ENCODE results near the gene KRT82.

KRT82 gene

DNA sequence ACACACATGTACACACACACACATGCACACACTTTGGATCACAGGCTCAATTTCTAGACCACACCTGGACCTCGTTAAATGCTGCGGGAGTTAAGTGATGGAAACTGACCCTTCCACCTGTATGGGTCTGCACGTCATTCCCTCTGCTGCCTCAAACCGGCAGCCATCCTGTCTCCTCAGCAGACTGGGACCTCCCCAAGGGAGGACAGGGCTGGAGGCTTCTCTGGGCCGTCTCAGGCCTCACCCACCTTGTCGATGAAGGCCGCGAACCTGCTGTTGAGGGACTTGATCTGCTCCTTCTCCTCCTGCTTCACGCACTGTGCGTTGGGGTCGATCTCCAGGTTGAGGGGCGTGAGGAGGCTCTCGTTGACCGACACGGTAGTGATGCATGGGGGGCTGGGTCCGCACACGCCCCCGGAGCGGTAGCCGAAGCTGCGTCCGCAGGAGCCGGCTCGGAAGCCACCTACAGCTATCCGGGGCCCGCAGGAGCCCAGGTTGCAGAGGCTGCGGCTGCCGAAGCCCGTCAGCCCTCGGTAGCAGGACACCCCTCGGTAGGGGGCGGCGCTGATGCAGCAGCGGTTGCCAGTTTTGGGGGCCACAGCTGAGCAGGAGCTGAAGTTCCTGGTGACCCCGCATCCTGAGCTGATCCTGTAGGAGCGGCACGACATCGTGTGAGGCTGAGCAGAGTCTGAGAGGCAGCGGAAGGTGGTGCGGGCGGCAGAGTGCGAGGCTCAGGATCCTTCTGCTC is 39.2 kb downstream of the KRT82 start, which contains the start of gene KRT85:
TSS of gene KRT85 (minus strand) at position 744 of the 748 bp plus-strand sequence. CDS start at position 668, 76 bp downstream.
- Histone ChIP-seq H3K27ac (ENCODE audit: low read depth, low read length) (no peak within 1 kb of the TSS), H3K36me3 (ENCODE audit: control insufficient read depth, insufficient read depth, low read length) (no peaks in the 10 kb centered on the region), H3K27me3 (ENCODE audit: control insufficient read depth, insufficient read depth, low read length) (no peaks in the 10 kb centered on the region; the same call in 1 of the 2 replicates), H3K9ac (ENCODE audit: low read depth, low read length) (no peak within 1 kb of the TSS), H3K4me1 (ENCODE audit: control insufficient read depth, insufficient read depth, low read length) (no peaks in the 10 kb centered on the region), H3K9me3 (ENCODE audit: control insufficient read depth, insufficient read depth, low read length) (no peaks in the 10 kb centered on the region), H3K4me3 (ENCODE audit: low read depth, low read length) (no peak within 1 kb of the TSS)

GRCh38 chr12:52364901-52365489 is 41.1 kb downstream of the KRT82 start:
- Histone ChIP-seq H3K4me3 (ENCODE audit: low read depth, low read length) (no peak overlapping the region), H3K4me1 (ENCODE audit: control insufficient read depth, insufficient read depth, low read length) (no peaks in the 10 kb centered on the region), H3K36me3 (ENCODE audit: control insufficient read depth, insufficient read depth, low read length) (no peaks in the 10 kb centered on the region), H3K27me3 (ENCODE audit: control insufficient read depth, insufficient read depth, low read length) (no peaks in the 10 kb centered on the region; the same call in 1 of the 2 replicates), H3K9me3 (ENCODE audit: control insufficient read depth, insufficient read depth, low read length) (no peaks in the 10 kb centered on the region), H3K9ac (ENCODE audit: low read depth, low read length) (no peak overlapping the region), H3K27ac (ENCODE audit: low read depth, low read length) (no peak overlapping the region)

DNA sequence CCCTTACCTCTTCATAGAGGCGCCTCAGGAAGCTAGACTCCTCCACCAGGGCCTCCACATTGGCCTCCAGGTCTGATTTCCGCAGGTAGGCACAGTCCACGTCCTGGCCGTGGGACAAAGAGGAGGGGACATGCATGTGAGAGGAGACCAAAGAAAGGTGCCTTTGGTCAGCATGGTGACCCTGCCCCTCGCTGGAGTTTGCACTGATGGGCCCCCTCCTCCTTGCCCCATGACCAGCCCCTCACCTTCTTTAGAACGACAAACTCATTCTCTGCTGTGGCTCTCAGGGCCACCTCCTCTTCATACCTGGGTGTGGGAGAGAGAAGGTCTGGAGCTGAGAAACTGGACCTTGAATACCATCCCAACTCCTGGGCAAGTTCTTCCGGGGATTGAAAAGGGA is 42.1 kb downstream of the KRT82 start:
- no peak overlapping the region for H3K4me3 ChIP-seq (ENCODE audit: low read depth, low read length)
- no peak overlapping the region for H3K9ac ChIP-seq (ENCODE audit: low read depth, low read length)
- H3K27ac ChIP-seq (ENCODE audit: low read depth, low read length), result no peak overlapping the region
- H3K4me1 ChIP-seq (ENCODE audit: control insufficient read depth, insufficient read depth, low read length), result no peaks in the 10 kb centered on the region
- H3K27me3 ChIP-seq (ENCODE audit: control insufficient read depth, insufficient read depth, low read length), result no peaks in the 10 kb centered on the region; the same call in 1 of the 2 replicates
- H3K36me3 ChIP-seq (ENCODE audit: control insufficient read depth, insufficient read depth, low read length), result no peaks in the 10 kb centered on the region
- no peaks in the 10 kb centered on the region for H3K9me3 ChIP-seq (ENCODE audit: control insufficient read depth, insufficient read depth, low read length)

- Histone ChIP-seq H3K9ac (ENCODE audit: low read depth, low read length) (no peak overlapping the region), H3K27ac (ENCODE audit: low read depth, low read length) (no peak overlapping the region), H3K27me3 (ENCODE audit: control insufficient read depth, insufficient read depth, low read length) (no peaks in the 10 kb centered on the region; the same call in 1 of the 2 replicates)
Measured at GRCh38 chr12:52363111-52363679, 42.9 kb downstream of the KRT82 start.

DNA sequence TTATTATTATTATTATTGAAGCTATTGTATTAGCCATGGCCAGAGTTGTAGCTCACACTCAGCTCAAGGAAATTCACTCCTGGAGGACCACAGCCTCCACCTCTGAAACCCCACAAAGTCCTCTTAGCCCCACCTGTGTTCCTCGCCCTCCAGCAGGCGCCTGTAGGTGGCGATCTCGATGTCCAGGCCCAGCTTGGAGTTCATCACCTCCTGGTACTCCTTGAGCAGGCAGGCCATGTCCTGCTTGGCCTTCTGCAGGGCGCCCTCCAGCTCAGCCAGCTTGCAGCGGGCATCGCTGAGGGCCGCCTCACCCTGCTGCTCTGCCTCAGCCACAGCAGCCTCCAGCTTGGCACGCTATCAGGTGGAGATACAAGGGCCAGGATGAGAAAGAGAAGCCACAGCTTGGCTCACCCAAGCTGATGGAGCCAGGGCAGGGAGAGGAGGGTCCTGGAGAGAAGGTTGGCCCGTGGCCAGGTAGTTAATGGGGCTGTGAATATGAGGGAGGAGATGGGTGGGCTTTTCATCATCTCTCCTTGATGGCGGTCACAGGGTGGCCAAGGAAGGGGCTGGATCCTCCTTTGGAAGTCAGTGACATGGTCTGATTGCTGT is 43.9 kb downstream of the KRT82 start:
- Histone ChIP-seq H3K27me3 (ENCODE audit: control insufficient read depth, insufficient read depth, low read length) (no peaks in the 10 kb centered on the region; the same call in 1 of the 2 replicates), H3K4me1 (ENCODE audit: control insufficient read depth, insufficient read depth, low read length) (no peaks in the 10 kb centered on the region), H3K27ac (ENCODE audit: low read depth, low read length) (no peak overlapping the region), H3K4me3 (ENCODE audit: low read depth, low read length) (no peak overlapping the region), H3K9ac (ENCODE audit: low read depth, low read length) (no peak overlapping the region), H3K9me3 (ENCODE audit: control insufficient read depth, insufficient read depth, low read length) (no peaks in the 10 kb centered on the region), H3K36me3 (ENCODE audit: control insufficient read depth, insufficient read depth, low read length) (no peaks in the 10 kb centered on the region)

More at GRCh38 chr12:52363111-52363679, 42.9 kb downstream of the KRT82 start:
- no peak overlapping the region for H3K4me3 ChIP-seq (ENCODE audit: low read depth, low read length)
- H3K36me3 ChIP-seq (ENCODE audit: control insufficient read depth, insufficient read depth, low read length), result no peaks in the 10 kb centered on the region
- H3K4me1 ChIP-seq (ENCODE audit: control insufficient read depth, insufficient read depth, low read length), result no peaks in the 10 kb centered on the region
- no peaks in the 10 kb centered on the region for H3K9me3 ChIP-seq (ENCODE audit: control insufficient read depth, insufficient read depth, low read length)

GRCh38 chr12:52361553-52361952 is 44.6 kb downstream of the KRT82 start:
- Histone ChIP-seq H3K4me3 (ENCODE audit: low read depth, low read length) (no peak overlapping the region), H3K9me3 (ENCODE audit: control insufficient read depth, insufficient read depth, low read length) (no peaks in the 10 kb centered on the region), H3K4me1 (ENCODE audit: control insufficient read depth, insufficient read depth, low read length) (no peaks in the 10 kb centered on the region), H3K9ac (ENCODE audit: low read depth, low read length) (no peak overlapping the region), H3K27ac (ENCODE audit: low read depth, low read length) (no peak overlapping the region), H3K27me3 (ENCODE audit: control insufficient read depth, insufficient read depth, low read length) (no peaks in the 10 kb centered on the region; the same call in 1 of the 2 replicates), H3K36me3 (ENCODE audit: control insufficient read depth, insufficient read depth, low read length) (no peaks in the 10 kb centered on the region)

DNA sequence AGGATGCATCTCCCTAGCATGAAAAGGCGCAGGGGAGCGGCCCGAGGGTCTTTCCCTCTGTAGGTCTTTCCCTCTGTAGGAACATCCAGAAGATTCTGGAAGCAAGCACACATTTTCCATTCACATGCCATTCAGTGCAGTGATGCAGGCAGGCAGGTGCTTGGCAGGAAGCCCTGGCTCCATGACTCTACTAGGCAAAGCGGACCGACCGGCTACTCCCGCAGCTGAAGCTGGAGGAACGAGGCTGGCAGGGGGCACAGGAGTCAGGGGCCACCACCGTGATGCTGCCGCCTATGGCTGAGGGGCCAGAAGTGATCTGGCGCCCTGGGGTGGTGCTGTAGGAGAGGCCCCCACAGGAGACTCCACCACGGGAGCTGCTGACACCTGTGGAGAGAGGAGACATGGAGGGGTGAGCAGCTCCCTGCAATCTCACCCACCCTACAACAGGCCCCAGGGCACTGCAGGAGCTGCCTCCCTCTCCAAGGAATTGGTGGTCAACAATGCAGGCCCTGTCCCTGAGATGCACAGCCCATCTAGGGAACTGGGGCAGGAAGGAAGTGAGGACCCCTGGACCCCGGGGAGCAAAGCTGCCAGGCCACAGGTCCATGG is 45.4 kb downstream of the KRT82 start:
- H3K9me3 ChIP-seq (ENCODE audit: control insufficient read depth, insufficient read depth, low read length), result no peaks in the 10 kb centered on the region
- H3K9ac ChIP-seq (ENCODE audit: low read depth, low read length), result no peak overlapping the region
- no peaks in the 10 kb centered on the region; the same call in 1 of the 2 replicates for H3K27me3 ChIP-seq (ENCODE audit: control insufficient read depth, insufficient read depth, low read length)
- no peak overlapping the region for H3K27ac ChIP-seq (ENCODE audit: low read depth, low read length)
- no peaks in the 10 kb centered on the region for H3K4me1 ChIP-seq (ENCODE audit: control insufficient read depth, insufficient read depth, low read length)
- no peaks in the 10 kb centered on the region for H3K36me3 ChIP-seq (ENCODE audit: control insufficient read depth, insufficient read depth, low read length)
- no peak overlapping the region for H3K4me3 ChIP-seq (ENCODE audit: low read depth, low read length)

GRCh38 chr12:52360106-52360662 is 46.0 kb downstream of the KRT82 start:
- Histone ChIP-seq H3K27me3 (ENCODE audit: control insufficient read depth, insufficient read depth, low read length) (no peaks in the 10 kb centered on the region; the same call in 1 of the 2 replicates), H3K27ac (ENCODE audit: low read depth, low read length) (no peak overlapping the region), H3K4me3 (ENCODE audit: low read depth, low read length) (no peak overlapping the region), H3K9me3 (ENCODE audit: control insufficient read depth, insufficient read depth, low read length) (no peaks in the 10 kb centered on the region), H3K36me3 (ENCODE audit: control insufficient read depth, insufficient read depth, low read length) (no peaks in the 10 kb centered on the region), H3K4me1 (ENCODE audit: control insufficient read depth, insufficient read depth, low read length) (no peaks in the 10 kb centered on the region), H3K9ac (ENCODE audit: low read depth, low read length) (no peak overlapping the region)

DNA sequence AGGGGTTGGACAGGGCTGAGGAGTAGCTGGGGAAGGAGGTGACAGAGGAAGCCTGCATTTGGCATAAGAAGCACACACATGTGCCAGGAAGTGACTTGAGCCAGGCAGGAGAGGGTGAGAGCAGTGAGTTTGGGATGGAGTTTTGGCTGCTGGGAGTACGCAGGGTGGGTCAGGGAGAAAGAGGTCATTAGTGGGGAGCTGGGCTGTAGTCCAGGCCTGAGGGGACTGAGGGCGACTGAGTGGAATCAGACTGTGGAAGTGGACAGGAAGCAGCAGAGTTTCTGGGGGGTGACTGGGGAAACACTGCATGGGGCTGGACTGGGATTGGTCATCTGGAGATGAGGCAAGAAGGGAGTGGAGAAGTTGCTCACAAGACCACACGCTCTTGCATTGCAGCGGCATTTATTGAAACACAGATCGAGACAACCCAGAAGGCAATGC is 46.5 kb downstream of the KRT82 start:
- Histone ChIP-seq H3K27me3 (ENCODE audit: control insufficient read depth, insufficient read depth, low read length) (no peaks in the 10 kb centered on the region), H3K4me1 (ENCODE audit: control insufficient read depth, insufficient read depth, low read length) (no peaks in the 10 kb centered on the region), H3K27ac (ENCODE audit: low read depth, low read length) (no peak overlapping the region), H3K36me3 (ENCODE audit: control insufficient read depth, insufficient read depth, low read length) (no peaks in the 10 kb centered on the region), H3K9me3 (ENCODE audit: control insufficient read depth, insufficient read depth, low read length) (no peaks in the 10 kb centered on the region), H3K9ac (ENCODE audit: low read depth, low read length) (no peak overlapping the region), H3K4me3 (ENCODE audit: low read depth, low read length) (no peak overlapping the region)

GRCh38 chr12:52358575-52359350 is 47.4 kb downstream of the KRT82 start:
- no peaks in the 10 kb centered on the region for H3K36me3 ChIP-seq (ENCODE audit: control insufficient read depth, insufficient read depth, low read length)
- H3K4me1 ChIP-seq (ENCODE audit: control insufficient read depth, insufficient read depth, low read length), result no peaks in the 10 kb centered on the region
- no peak overlapping the region for H3K27ac ChIP-seq (ENCODE audit: low read depth, low read length)
- H3K27me3 ChIP-seq (ENCODE audit: control insufficient read depth, insufficient read depth, low read length), result no peaks in the 10 kb centered on the region
- no peaks in the 10 kb centered on the region for H3K9me3 ChIP-seq (ENCODE audit: control insufficient read depth, insufficient read depth, low read length)
- no peak overlapping the region for H3K9ac ChIP-seq (ENCODE audit: low read depth, low read length)
- no peak overlapping the region for H3K4me3 ChIP-seq (ENCODE audit: low read depth, low read length)
